GM12878 (cell line): ENCODE results near the gene ELL2. TPM values are rescaled to one million over a fixed set of nuclear protein-coding genes. Genes with fewer than 3 reads are reported as not detected.
"Not testable (repeated sequence)": the region's sequence is repeated elsewhere in the genome, so short reads cannot be mapped to it uniquely, and the experiment has no call there.

Source experiments
- ATAC-seq: fragments of 200-7000 bp; cut with Tn5 transposase; 3 replicates; pipeline ENCODE4 v1.9.1; 2020; ENCODE audit warnings: mild to moderate bottlenecking, moderate library complexity
- BruUV-seq: library from RNA; stranded (reverse); fragments of 400-500 nt; replicated peaks from 2 replicates; lab custom pipeline; 2021; lab: Mats Ljungman, UMichigan
- CTCF ChIA-PET: fragments of 300-600 bp; sonication (Branson Sonifier 250); formaldehyde crosslinking; extraction: SDS; loops from one replicate; lab custom pipeline; 2021; ENCODE audit warnings: inconsistent platforms; lab: Yijun Ruan, JAX
- POLR2A ChIA-PET: fragments of 350-600 bp; formaldehyde crosslinking; extraction: SDS; loops from one replicate; lab custom pipeline; 2021; ENCODE audit warnings: inconsistent platforms; lab: Charles Lee
- RAD21 ChIA-PET: fragments of 300-600 bp; sonication (Branson Sonifier 250); formaldehyde crosslinking; loops from one replicate; lab custom pipeline; 2023; ENCODE audit warnings: antibody characterized with exemption; ENCODE audit not compliant: unreplicated experiment; lab: Charles Lee
- SMC1A ChIA-PET: fragments of 300-600 bp; sonication (Branson Sonifier 250); formaldehyde crosslinking; loops from one replicate; lab custom pipeline; 2023; ENCODE audit not compliant: unreplicated experiment, uncharacterized antibody; lab: Charles Lee
- DNase-seq: peaks from one replicate; pipeline ENCODE4 v3.0.0-alpha.2; 2011; ENCODE audit warnings: low read depth, low spot score
- FAIRE-seq: peaks from 3 replicates; lab custom pipeline; 2011; peaks lifted over from hg19 to GRCh38; lab: Jason Lieb, UNC
- H2AFZ ChIP-seq: 2 replicates; pipeline ENCODE4 v1.6.0; 2011; ENCODE audit warnings: low read depth, low read length, control low read depth; ENCODE audit not compliant: control insufficient read depth
- H3K27ac ChIP-seq: 2 replicates; pipeline ENCODE4 v1.5.1; 2011; ENCODE audit warnings: control low read depth; ENCODE audit not compliant: control insufficient read depth, insufficient read depth
- H3K27me3 ChIP-seq, 2 experiments: replicated peaks in 1 of 2; 2 replicates each; pipeline versions ENCODE4 v1.6.0 to v1.6.1; 2011; ENCODE audit warnings: low read length in 1 of 2; ENCODE audit not compliant: control insufficient read depth in 2 of 2, insufficient read depth in 2 of 2
- H3K36me3 ChIP-seq, 2 experiments: 2 replicates each; pipeline ENCODE4 v1.5.1; 2011; ENCODE audit warnings: low read length in 1 of 2; ENCODE audit not compliant: control insufficient read depth in 2 of 2, insufficient read depth in 2 of 2
- H3K4me1 ChIP-seq: 2 replicates; pipeline ENCODE4 v1.6.1; 2011; ENCODE audit warnings: mild to moderate bottlenecking, low read length, moderate library complexity, mixed read lengths; ENCODE audit not compliant: control insufficient read depth, insufficient read depth
- H3K4me2 ChIP-seq: 2 replicates; pipeline ENCODE4 v1.6.0; 2011; ENCODE audit warnings: control low read depth; ENCODE audit not compliant: control insufficient read depth, insufficient read depth
- H3K4me3 ChIP-seq: fragments of 200-600 bp; sonication (generic); 2 replicates; pipeline ENCODE4 v1.5.1; 2016
- H3K79me2 ChIP-seq: 2 replicates; pipeline ENCODE4 v1.6.0; 2011; ENCODE audit warnings: low read length; ENCODE audit not compliant: control insufficient read depth, insufficient read depth
- H3K9ac ChIP-seq: 2 replicates; pipeline ENCODE4 v1.8.0; 2011; ENCODE audit warnings: low read length, control low read depth, mixed read lengths; ENCODE audit not compliant: control insufficient read depth, insufficient read depth
- H3K9me3 ChIP-seq: replicated peaks from 3 replicates; pipeline ENCODE4 v1.5.1; 2011; ENCODE audit warnings: mild to moderate bottlenecking, low read length; ENCODE audit not compliant: control insufficient read depth, insufficient read depth
- H4K20me1 ChIP-seq: 2 replicates; pipeline ENCODE4 v1.6.0; 2011; ENCODE audit not compliant: control insufficient read depth, insufficient read depth
- CTCF ChIP-seq, 3 experiments: IDR thresholded peaks in 2 of 3; conservative IDR thresholded peaks in 1 of 3; 2 replicates each; pipeline ENCODE4 v1.5.1; 2011; ENCODE audit warnings: low read depth in 3 of 3, low read length in 3 of 3, mild to moderate bottlenecking in 3 of 3, control low read depth in 2 of 3, moderate library complexity in 2 of 3, inconsistent platforms in 1 of 3, mixed read lengths in 1 of 3; ENCODE audit not compliant: control insufficient read depth in 2 of 3, insufficient read depth in 1 of 3; ENCODE audit errors: extremely low read depth in 1 of 3
- GABPA ChIP-seq: IDR thresholded peaks from 2 replicates; pipeline ENCODE4 v1.6.1; 2014; ENCODE audit warnings: antibody characterized with exemption, low read depth, mild to moderate bottlenecking, inconsistent platforms
- MYB ChIP-seq: fragments of 150-350 bp; IDR thresholded peaks from 2 replicates; pipeline ENCODE4 v1.6.1; 2014; ENCODE audit warnings: mild to moderate bottlenecking, low read depth, low read length, borderline replicate concordance
- NFIC ChIP-seq: IDR thresholded peaks from 2 replicates; pipeline ENCODE4 v1.6.1; 2012; ENCODE audit warnings: low read depth, mild to moderate bottlenecking, inconsistent platforms, low read length, moderate library complexity
- REST ChIP-seq: IDR thresholded peaks from 2 replicates; pipeline ENCODE4 v1.6.1; 2012; ENCODE audit warnings: mild to moderate bottlenecking, low read depth, low read length
- RFX5 ChIP-seq: IDR thresholded peaks from 2 replicates; pipeline ENCODE4 v1.6.1; 2011; ENCODE audit warnings: low read depth, low read length, improper control_type of control experiment
- SMAD1 ChIP-seq: fragments of 450-650 bp; IDR thresholded peaks from 2 replicates; pipeline ENCODE4 v1.6.1; 2018; ENCODE audit warnings: mild to moderate bottlenecking, low read depth; ENCODE audit not compliant: partially characterized antibody
- ZSCAN29 ChIP-seq: fragments of 450-650 bp; IDR thresholded peaks from 2 replicates; pipeline ENCODE4 v1.6.1; 2017; ENCODE audit warnings: mild to moderate bottlenecking, moderate library complexity
- WGBS: methylation state at CpG from one replicate; pipeline ENCODE4 v1.1.6; 2016; ENCODE audit warnings: low lambda C conversion rate; ENCODE audit not compliant: insufficient replicate concordance, insufficient coverage; ENCODE audit errors: missing lambda C conversion rate; 5-methylcytosine and 5-hydroxymethylcytosine counted together
- in situ Hi-C: fragments of 300-500 bp; cut with MboI; formaldehyde crosslinking; loops from 9 replicates; pipeline ENCODE4 v1.14.3; 2018; ENCODE audit warnings: mixed read lengths
- intact Hi-C: fragments of 100-400 bp; cut with micrococcal nuclease; formaldehyde crosslinking; loops from one replicate; pipeline ENCODE4 v1.14.2; 2022; ENCODE audit not compliant: unreplicated experiment
- polyA plus RNA-seq, 11 experiments: library from polyadenylated mRNA; depleted of rRNA in 4 of 11; unstranded in 6 of 11; stranded (reverse) in 5 of 11; fragments of >200 nt; fragmentation: Nextera tagmentation in 4 of 11; fragmentation: Illumina TruSeq in 1 of 11; extraction: Ambion mirVana in 4 of 11; extraction: Trizol in 1 of 11; gene quantifications; 1 replicate in 1 of 11; 2 replicates in 10 of 11; pipeline versions ENCODE4 v1.2.1 to v1.2.3, GENCODE V29; 2011 to 2016; ENCODE audit warnings: inconsistent platforms in 2 of 11, missing spikeins in 2 of 11, low read depth in 1 of 11
- total RNA-seq, 4 experiments: library from RNA; depleted of rRNA in 3 of 4; stranded (reverse); fragments of >200 nt in 3 of 4; fragmentation: Illumina TruSeq in 1 of 4; extraction: Trizol in 1 of 4; gene quantifications; 2 replicates each; pipeline versions ENCODE4 v1.2.1 to v1.2.3, GENCODE V29; 2013 to 2021

The ELL2 gene
- total and polyA plus RNA-seq, 10 of the 15 experiments (the other 5 are each of a cell fraction or from before 2014, with no cell fraction given) = 24.2 to 91.4 (median 57.4) TPM

- TF ChIP-seq REST = no peak
- TF ChIP-seq, all 136 proteins: peak for 0
These were observed 108.2 kb downstream of the ELL2 start (continued) for GRCh38 chr5:95853490-95853889.

DNA sequence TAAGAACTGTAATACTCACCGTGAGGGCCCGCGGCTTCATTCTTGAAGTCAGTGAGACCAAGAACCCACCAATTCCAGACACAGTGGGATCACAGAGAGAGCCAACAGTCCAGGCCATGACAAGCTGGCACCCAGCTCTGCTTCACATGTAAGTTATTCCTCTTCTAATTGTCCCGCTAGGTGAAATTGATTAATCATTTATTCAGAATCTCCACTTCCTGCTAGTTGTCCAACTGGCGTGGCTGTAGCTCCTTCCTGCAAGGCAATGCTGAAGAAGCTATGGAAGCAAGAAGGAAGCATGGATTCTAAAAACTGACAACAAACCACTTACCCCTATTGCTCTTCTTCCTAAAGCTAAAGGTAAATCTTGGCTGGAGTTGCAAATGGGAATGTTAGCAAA lies 109.1 kb downstream of the ELL2 start:
- intact Hi-C loops = no loop called here
- no peak overlapping the region for H3K4me3 ChIP-seq
- DNase-seq (no peak), FAIRE-seq (no peak), ATAC-seq (no peak)
- in situ Hi-C loops = no loop called here
- H3K4me1 ChIP-seq = no peaks in the 10 kb centered on the region
- ChIA-PET RAD21 (interaction anchor here (0.7 to 13.6 kb wide), 3 partner anchors 71 to 883 kb away, joined by 4 to 182 read pairs (median 13); no protein-coding TSS in a partner anchor), POLR2A (interaction anchor here (0.7 kb wide), 1 partner anchor 100 kb away, joined by 3 read pairs; no protein-coding TSS in a partner anchor), SMC1A (interaction anchor here (0.6 to 21.9 kb wide), 11 partner anchors 8 to 587 kb away, joined by 3 to 622 read pairs (median 4); no protein-coding TSS in a partner anchor), CTCF (interaction anchor here (0.6 to 20.1 kb wide), 6 partner anchors 9 to 485 kb away, joined by 4 to 360 read pairs (median 14); no protein-coding TSS in a partner anchor)
- no peaks in the 10 kb centered on the region for H3K79me2 ChIP-seq
- TF ChIP-seq ZSCAN29 (no peak), NFIC (no peak), MYB (no peak), RFX5 (no peak), GABPA (no peak), CTCF (IDR thresholded peaks at IDR 0.05 in 2 of 3, conservative IDR thresholded peaks at IDR 0.05 in 1 of 3; ENCODE audit: control insufficient read depth in 2 of 3, extremely low read depth in 1 of 3, insufficient read depth in 1 of 3, low read depth in 3 of 3, low read length in 3 of 3) (no peak), SMAD1 (no peak)
- H3K4me2 ChIP-seq = no peak overlapping the region
- no TSS peak for BruUV-seq
- no peaks in the 10 kb centered on the region for H3K36me3 ChIP-seq
- H3K27ac ChIP-seq = no peak overlapping the region
- no peaks in the 10 kb centered on the region for H4K20me1 ChIP-seq
- no peaks in the 10 kb centered on the region for H3K9me3 ChIP-seq
- no peaks in the 10 kb centered on the region for H3K27me3 ChIP-seq
- WGBS = 90% methylated on average over 5 of the region's 5 CpGs
- no peak overlapping the region for H3K9ac ChIP-seq
- no peak overlapping the region for H2AFZ ChIP-seq

DNA sequence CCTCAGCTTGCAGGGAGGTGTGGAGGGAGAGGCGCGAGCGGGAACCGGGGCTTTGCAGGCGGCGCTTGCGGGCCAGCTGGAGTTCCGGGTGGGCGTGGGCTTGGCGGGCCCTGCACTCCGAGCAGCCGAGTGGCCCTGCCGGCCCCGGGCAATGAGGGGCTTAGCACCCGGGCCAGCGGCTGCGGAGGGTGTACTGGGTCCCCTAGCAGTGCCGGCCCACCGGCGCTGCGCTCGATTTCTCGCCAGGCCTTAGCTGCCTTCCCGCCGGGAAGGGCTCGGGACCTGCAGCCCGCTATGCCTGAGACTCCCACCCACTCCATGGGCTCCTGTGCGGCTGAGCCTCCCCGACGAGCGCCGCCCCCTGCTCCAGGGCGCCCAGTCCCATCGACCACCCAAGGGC lies 110.5 kb downstream of the ELL2 start:
- ChIA-PET RAD21 (interaction anchor here (2.2 to 2.4 kb wide), 2 partner anchors 10 to 70 kb away, joined by 4 to 13 read pairs; no protein-coding TSS in a partner anchor), SMC1A (interaction anchor here (1.6 to 21.9 kb wide), 4 partner anchors 32 to 487 kb away, joined by 3 to 622 read pairs (median 304); partner anchors contain the start of gene GLRX), CTCF (interaction anchor here (1.4 to 20.1 kb wide), 8 partner anchors 8 to 487 kb away, joined by 3 to 653 read pairs (median 21); partner anchors contain the start of gene RFESD), POLR2A (interaction anchor here (1.3 kb wide), 1 partner anchor 70 kb away, joined by 3 read pairs; no protein-coding TSS in a partner anchor)
- H3K4me3 ChIP-seq, H3K79me2 ChIP-seq, H3K9me3 ChIP-seq, in situ Hi-C loops, H4K20me1 ChIP-seq, BruUV-seq, FAIRE-seq, ATAC-seq, H3K4me2 ChIP-seq, H2AFZ ChIP-seq, H3K4me1 ChIP-seq, H3K36me3 ChIP-seq, DNase-seq, intact Hi-C loops, H3K9ac ChIP-seq, H3K27me3 ChIP-seq, H3K27ac ChIP-seq: not testable (repeated sequence)
- 94% methylated on average over 31 of the region's 34 CpGs for WGBS
